DMS114 treated with DMSO at 0.1 percent for 48 hours (cell line): Measurements from ENCODE around the gene KCNQ5.

Source experiments
- DNase-seq: peaks from one replicate; lab custom pipeline; 2025; ENCODE audit not compliant: unreplicated experiment; lab: John Stamatoyannopoulos, UW

KCNQ5 gene

DNA sequence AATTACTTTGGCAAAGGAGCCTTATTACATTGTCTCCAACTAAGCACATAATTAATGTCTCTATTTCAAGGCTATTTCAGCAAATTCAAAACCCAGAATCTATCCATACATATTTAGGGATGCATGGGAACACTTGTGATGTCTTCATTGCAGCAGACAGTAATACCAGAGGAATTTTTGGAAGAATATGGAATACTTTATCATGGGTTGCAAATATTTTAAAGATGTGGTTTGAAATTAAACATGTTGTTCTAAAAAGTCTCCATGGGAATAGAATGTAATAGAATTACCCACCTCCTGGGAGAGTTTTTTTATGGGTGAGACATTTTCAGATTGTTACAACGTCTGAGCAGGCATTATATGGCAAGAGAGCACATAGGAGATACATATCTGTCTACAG is 170.8 kb downstream of the KCNQ5 start:
- no peak for DNase-seq

- no peak for DNase-seq
These were observed 172.0 kb downstream of the KCNQ5 start for GRCh38 chr6:72793641-72794395.

- no peak for DNase-seq
These were observed 176.3 kb downstream of the KCNQ5 start for GRCh38 chr6:72798196-72798595.

GRCh38 chr6:72809746-72810379 is 188.0 kb downstream of the KCNQ5 start:
- no peak for DNase-seq

DNA sequence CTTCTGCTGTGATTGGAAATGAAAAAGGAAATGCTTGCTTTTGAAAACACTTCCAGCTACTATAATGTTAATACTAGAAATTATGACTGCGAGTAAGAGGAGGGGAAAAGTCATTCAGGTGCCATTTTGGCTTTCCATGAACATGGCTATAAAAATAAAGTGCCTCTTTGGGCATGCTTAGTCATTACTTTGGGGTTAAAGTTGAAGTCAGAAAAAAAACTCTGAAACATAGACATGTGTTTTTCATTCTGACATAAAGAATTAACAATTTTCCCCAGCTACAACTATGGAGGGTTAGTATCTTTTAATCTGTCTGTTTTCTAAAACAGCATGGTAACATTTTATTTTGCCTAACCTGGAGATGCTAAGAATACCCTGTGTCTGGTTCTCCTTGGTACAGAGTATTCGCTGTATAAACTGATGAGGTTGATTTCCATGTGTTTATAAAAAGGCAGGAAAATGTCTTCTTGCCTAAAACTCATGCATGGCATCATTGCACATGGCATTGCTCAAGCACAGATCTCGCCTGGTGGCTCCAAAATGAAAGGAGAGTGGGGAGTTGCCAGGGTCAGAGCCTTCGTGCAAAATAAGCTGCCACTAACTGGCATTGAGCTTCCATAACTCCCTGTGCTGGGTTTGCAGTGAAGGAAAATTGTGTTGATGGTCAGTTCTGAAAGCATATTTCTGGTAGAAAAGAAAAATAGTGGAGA is 188.9 kb downstream of the KCNQ5 start:
- no peak for DNase-seq

- DNase-seq: no peak
These were observed 190.1 kb downstream of the KCNQ5 start for GRCh38 chr6:72811971-72812421.

DNA sequence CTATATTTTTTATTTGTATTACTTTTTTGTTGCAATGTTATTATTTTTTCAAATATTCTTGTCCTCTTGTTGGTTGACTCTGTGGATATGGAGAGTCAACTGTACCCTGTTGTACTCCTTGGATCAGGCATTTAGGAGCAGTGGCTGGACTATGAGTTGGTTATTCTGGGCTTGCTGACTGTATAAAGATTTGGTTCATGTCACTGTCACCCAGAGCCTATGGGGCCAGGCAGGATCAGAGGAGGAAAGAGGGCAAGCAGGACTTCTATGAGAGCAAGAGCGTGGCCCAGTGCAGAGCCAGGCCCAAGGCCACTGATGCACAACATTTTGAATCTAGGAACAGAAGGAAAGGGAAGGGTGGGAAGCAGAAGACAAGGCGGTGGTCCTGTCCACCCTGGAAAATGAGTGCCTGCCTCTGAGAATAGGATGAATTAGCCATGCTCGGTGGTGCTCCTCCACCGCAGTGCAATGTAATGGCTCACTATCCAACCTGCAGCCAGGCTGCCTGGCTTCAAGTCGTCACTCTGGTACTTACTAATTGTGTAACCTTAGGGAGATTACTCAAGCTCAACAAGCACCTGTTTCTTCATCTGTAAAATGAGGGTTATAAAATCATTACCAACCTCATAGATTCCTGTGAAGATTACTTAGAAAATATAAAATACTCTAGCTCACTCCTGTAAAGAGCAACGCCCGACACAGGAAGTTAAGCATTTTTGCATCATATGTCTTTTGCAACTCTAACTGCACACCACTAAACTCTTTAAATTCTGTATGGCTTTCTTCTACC is 192.1 kb downstream of the KCNQ5 start:
- DNase-seq: no peak

DNA sequence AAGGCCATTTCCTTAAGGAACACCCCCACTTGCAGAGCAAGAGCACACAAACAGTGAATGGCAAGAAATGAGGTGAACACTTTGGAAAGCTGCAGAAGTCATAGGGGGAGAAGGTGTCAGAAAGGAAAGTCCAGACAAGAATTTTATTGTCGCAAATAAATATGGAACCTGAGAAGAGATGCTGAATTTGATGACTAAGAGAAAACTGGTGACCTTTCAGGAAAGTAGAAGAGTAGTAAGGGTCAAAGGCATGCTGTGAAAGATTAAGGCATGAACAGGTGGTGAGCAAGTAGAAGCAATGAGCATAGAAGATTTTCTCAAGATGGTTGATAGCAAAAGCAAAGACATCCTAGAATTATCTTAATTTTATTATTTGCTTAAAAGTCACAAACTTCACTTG is 194.2 kb downstream of the KCNQ5 start:
- no peak for DNase-seq

- DNase-seq: no peak
These were observed 195.3 kb downstream of the KCNQ5 start for GRCh38 chr6:72817208-72817607.

DNA sequence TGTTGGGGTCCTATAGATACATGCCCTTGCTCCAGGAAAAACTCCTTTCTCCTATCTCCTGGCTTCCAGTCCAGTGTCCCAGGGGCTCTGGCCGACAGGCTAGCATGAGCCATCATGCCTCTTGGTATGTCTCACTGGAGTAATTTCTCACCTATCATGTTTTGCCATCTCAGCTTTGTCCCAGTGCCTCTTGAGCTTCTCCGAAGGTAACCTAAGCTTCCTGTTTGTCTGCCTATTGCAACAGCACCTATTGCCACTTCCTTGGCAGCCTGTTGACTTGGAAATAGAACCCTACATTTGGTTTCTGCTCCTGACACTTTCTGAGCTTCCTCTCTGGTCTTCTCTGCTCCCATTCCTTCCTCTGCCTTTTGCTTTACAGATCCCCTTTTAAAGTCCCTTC is 197.7 kb downstream of the KCNQ5 start:
- DNase-seq: no peak

DNA sequence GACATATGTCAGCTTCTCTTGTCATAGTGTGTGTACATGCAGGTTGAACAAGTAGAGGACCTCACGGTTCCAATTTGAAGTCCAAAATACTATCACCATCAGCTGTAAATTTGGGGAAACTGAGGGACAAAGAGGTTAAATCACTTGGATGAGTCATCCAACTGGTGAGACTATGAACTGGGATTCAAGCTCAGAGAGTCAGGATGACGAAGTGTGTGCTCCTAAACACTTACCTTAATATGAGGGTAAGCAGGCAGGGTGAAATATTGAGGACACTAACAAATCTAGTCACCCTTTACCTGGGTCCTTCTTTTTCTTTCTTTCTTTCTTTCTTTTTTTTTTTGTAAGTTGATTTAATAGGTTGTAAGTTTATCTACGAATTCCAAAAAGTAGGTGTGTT is 198.3 kb downstream of the KCNQ5 start:
- no peak for DNase-seq

DNA sequence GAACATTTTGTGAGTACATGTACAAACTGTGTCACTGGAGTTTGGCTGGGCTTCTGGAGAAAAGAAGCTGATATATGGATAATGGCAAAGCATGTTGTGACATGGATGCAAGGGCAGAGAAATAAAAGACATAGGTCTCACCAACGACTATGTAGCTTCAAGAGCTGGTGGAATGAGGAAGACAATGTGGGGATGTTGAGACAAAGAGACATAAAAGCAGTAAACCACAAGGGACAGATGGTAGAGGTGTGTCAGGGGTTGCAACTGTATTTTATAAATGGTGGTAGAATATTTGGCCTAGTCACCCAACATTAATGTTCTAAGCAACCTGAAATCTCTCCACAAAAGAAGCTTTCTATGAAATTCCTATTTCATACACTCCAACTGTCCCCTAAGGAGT is 199.0 kb downstream of the KCNQ5 start:
- DNase-seq: no peak

GRCh38 chr6:72822023-72822422 is 200.2 kb downstream of the KCNQ5 start:
- no peak for DNase-seq

DNA sequence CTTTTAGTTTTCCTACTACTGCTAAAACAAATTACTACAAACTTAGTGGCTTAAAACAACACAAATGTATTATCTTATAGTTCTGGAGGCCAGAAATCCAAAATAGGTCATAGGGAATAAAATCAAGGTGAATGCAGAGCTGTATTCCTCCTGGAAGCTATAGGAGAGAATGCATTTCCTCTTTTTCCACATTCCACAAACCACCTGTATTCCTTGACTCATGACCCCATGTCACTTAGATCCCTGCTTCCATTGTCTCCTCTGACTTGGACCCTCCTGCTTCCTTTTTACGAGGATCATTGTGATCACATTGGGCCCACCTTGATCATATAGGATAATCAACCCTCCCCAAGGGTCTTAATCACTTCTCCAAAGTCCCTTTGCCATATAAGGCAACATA is 200.8 kb downstream of the KCNQ5 start:
- no peak for DNase-seq

GRCh38 chr6:72824833-72825232 is 203.0 kb downstream of the KCNQ5 start:
- no peak for DNase-seq

DNA sequence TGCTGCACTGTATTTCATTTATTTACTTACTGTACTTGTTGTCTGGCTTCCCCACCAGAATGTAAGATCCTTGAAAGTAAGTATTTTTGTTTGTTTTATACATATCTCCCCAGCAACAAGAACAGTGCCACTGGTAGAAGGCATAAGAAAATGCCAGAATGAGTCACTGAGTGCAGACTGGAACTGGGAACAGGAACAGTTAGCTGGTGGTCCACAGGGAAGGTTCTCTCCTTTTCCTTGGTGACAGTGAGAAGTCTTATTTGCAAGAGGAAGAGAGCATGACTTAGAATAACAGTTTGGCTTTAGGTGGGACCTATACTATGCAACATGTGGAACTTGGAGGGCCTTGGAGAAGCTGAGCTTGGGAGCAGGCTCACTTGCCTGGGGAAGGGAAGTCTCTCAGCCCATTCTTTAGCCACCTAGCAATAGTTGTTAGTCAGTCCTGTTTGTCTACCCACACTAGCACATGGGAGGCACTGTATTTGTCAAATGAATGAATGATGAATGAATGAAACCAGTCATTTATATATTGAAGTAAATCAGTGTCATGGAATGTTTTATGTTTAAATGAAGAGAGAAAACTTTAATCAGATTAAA is 203.5 kb downstream of the KCNQ5 start:
- DNase-seq: no peak

DNA sequence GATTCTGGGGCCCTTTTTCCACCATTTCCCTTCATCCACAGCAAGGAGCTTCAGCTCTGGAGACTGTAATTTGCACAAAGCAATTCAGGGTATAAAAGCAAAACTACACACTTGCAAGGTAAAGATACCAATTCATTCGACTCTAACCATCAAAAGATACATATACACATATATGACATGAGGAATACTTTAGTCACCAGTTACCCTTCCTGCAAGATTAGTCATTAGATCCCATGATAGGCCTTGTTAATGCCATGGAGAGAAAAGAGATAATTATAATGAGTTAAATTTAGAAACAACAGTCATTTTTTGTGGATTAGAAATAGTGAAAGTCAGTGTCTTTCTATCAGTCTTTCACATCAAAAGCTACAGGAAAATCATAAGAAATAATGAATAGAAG is 204.2 kb downstream of the KCNQ5 start:
- DNase-seq: no peak

- no peak for DNase-seq
These were observed 205.0 kb downstream of the KCNQ5 start for GRCh38 chr6:72826744-72827438.

DNA sequence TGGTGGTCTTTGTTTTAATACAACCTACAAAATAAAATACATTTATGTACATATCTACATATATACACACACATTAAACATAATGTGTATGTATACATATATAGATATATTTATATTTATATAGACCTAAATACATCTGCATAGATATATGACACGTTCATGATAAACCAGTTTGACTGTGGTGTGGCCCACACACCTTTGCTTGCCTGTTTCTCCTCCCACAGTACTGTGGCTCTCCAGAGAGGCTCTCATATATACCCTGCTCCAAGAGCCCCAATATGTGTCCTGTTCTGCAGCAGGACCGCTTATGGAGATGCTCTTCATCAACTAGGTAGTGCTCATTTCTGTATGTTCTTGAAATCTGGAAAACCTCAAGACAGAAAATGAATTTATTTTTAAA is 207.0 kb downstream of the KCNQ5 start:
- DNase-seq: no peak

GRCh38 chr6:72832271-72832670 is 210.4 kb downstream of the KCNQ5 start:
- no peak for DNase-seq
